B cell (primary cell): Measurements from ENCODE around the gene MEIKIN. TPM values are rescaled to one million over a fixed set of nuclear protein-coding genes. Genes with fewer than 3 reads are reported as not detected.

ENCODE experiments used
- ATAC-seq: fragments of 200-7000 bp; cut with Tn5 transposase; one replicate; pipeline ENCODE4 v1.10.0; 2021; ENCODE audit warnings: low read depth, mild to moderate bottlenecking, moderate number of reproducible peaks, moderate library complexity
- CTCF ChIA-PET: fragments of 350-600 bp; sonication (Branson Sonifier 250); formaldehyde crosslinking; loops from one replicate; lab custom pipeline; 2021; ENCODE audit warnings: antibody characterized with exemption, inconsistent platforms; lab: Charles Lee
- POLR2A ChIA-PET: fragments of 350-600 bp; sonication (Branson Sonifier 250); formaldehyde crosslinking; loops from one replicate; lab custom pipeline; 2021; ENCODE audit warnings: antibody characterized with exemption; lab: Charles Lee
- DNase-seq: peaks from one replicate; pipeline ENCODE4 v3.0.0; 2013
- H2AFZ ChIP-seq: 2 replicates; pipeline ENCODE4 v1.6.1; 2012; ENCODE audit warnings: mild to moderate bottlenecking, low read depth, low read length; ENCODE audit not compliant: insufficient read depth, poor library complexity, severe bottlenecking
- H3K27ac ChIP-seq, 2 donors: 1 replicate in 1 of 2; 2 replicates in 1 of 2; pipeline ENCODE4 v1.5.1; 2012 to 2013; ENCODE audit warnings: low read length in 2 of 2, mild to moderate bottlenecking in 2 of 2, moderate library complexity in 1 of 2
- H3K27me3 ChIP-seq, 4 experiments: fragments of 200-600 bp in 1 of 4; sonication (generic) in 1 of 4; replicated peaks in 1 of 4; 1 replicate in 2 of 4; 2 replicates in 2 of 4; pipeline versions ENCODE4 v1.6.1 to v1.7.0; 2013 to 2016; ENCODE audit warnings: low read length in 3 of 4, mild to moderate bottlenecking in 2 of 4, mixed read lengths in 1 of 4, moderate library complexity in 1 of 4; ENCODE audit not compliant: insufficient read depth in 4 of 4, control insufficient read depth in 3 of 4; ENCODE audit errors: control extremely low read depth in 1 of 4
- H3K36me3 ChIP-seq, 2 experiments: replicated peaks in 1 of 2; 1 replicate in 1 of 2; 2 replicates in 1 of 2; pipeline versions ENCODE4 v1.6.1 to v1.7.1; 2013; ENCODE audit warnings: low read length in 1 of 2; ENCODE audit not compliant: insufficient read depth in 2 of 2, control insufficient read depth in 1 of 2; ENCODE audit errors: control extremely low read depth in 1 of 2, extremely low read depth in 1 of 2
- H3K4me1 ChIP-seq, 2 donors: fragments of 200-600 bp in 1 of 2; sonication (generic) in 1 of 2; 1 replicate in 1 of 2; 2 replicates in 1 of 2; pipeline versions ENCODE4 v1.5.1 to v1.6.1; 2013 to 2017; ENCODE audit warnings: low read length in 2 of 2; ENCODE audit not compliant: control insufficient read depth in 2 of 2, insufficient read depth in 2 of 2
- H3K4me2 ChIP-seq: replicated peaks from 2 replicates; pipeline ENCODE3; 2012; ENCODE audit warnings: mild to moderate bottlenecking, low read depth, low read length; ENCODE audit not compliant: poor library complexity, severe bottlenecking
- H3K4me3 ChIP-seq, 5 experiments: fragments of 200-600 bp in 1 of 5; sonication (generic) in 1 of 5; 1 replicate in 3 of 5; 2 replicates in 2 of 5; pipeline versions ENCODE4 v1.5.1 to v1.7.0; 2011 to 2016; ENCODE audit warnings: low read length in 4 of 5, mild to moderate bottlenecking in 4 of 5, low read depth in 2 of 5, control low read depth in 1 of 5, moderate library complexity in 1 of 5; ENCODE audit not compliant: insufficient read depth in 1 of 5; ENCODE audit errors: control extremely low read depth in 1 of 5, extremely low read depth in 1 of 5
- H3K79me2 ChIP-seq: fragments of 200-600 bp; sonication (generic); one replicate; pipeline ENCODE4 v1.6.0; 2016; ENCODE audit warnings: low read length; ENCODE audit not compliant: control insufficient read depth, insufficient read depth
- H3K9ac ChIP-seq: fragments of 200-600 bp; sonication (generic); 2 replicates; pipeline ENCODE4 v1.6.1; 2017; ENCODE audit warnings: mild to moderate bottlenecking, low read length, moderate library complexity
- H3K9me3 ChIP-seq, 3 donors: one replicate each; pipeline versions ENCODE4 v1.6.1 to v1.7.1; 2013; ENCODE audit warnings: low read length in 2 of 3; ENCODE audit not compliant: control insufficient read depth in 2 of 3, insufficient read depth in 1 of 3; ENCODE audit errors: control extremely low read depth in 1 of 3
- H4K20me1 ChIP-seq: 2 replicates; pipeline ENCODE4 v1.6.0; 2012; ENCODE audit warnings: mild to moderate bottlenecking, low read length; ENCODE audit not compliant: insufficient read depth, control insufficient read depth, poor library complexity, severe bottlenecking
- H3K27ac Mint-ChIP-seq: one replicate; pipeline ENCODE4 v1.8.0; 2021; ENCODE audit warnings: mixed read lengths
- H3K27me3 Mint-ChIP-seq: one replicate; pipeline ENCODE4 v1.8.0; 2021; ENCODE audit warnings: mixed read lengths
- H3K4me1 Mint-ChIP-seq: one replicate; pipeline ENCODE4 v1.8.0; 2021; ENCODE audit warnings: mixed read lengths
- H3K4me3 Mint-ChIP-seq: one replicate; pipeline ENCODE4 v1.8.0; 2021; ENCODE audit warnings: mixed read lengths
- H3K9me3 Mint-ChIP-seq: one replicate; pipeline ENCODE4 v1.8.0; 2022; ENCODE audit warnings: mixed read lengths; ENCODE audit not compliant: insufficient read depth
- EZH2 ChIP-seq: IDR thresholded peaks from 2 replicates; pipeline ENCODE4 v1.6.1; 2012; ENCODE audit warnings: borderline replicate concordance, low read depth, mild to moderate bottlenecking, moderate library complexity, low read length; ENCODE audit not compliant: insufficient read depth, poor library complexity, severe bottlenecking
- WGBS: methylation state at CpG from one replicate; pipeline ENCODE4 v1.1.5; 2013; ENCODE audit warnings: missing lambda C conversion rate; ENCODE audit not compliant: insufficient coverage; 5-methylcytosine and 5-hydroxymethylcytosine counted together
- intact Hi-C: fragments of 100-400 bp; cut with micrococcal nuclease; formaldehyde crosslinking; loops from one replicate; pipeline ENCODE4 v1.10.0; 2022
- polyA plus RNA-seq: library from polyadenylated mRNA; depleted of rRNA; stranded (reverse); fragments of >200 nt; gene quantifications from 2 replicates; pipeline ENCODE4 v1.2.3, GENCODE V29; 2012
- total RNA-seq, 2 donors: library from RNA; stranded (reverse); fragments of 120-200 nt in 1 of 2; gene quantifications; 1 replicate in 1 of 2; 2 replicates in 1 of 2; pipeline versions ENCODE4 v1.2.3 to v1.2.4, GENCODE V29; 2013 to 2022
- TF ChIP-seq, protein P1 (sequence below): fragments of 200-600 bp; IDR thresholded peaks from one replicate; pipeline ENCODE4 v1.8.0; 2022; ENCODE audit warnings: antibody characterized with exemption, mild to moderate bottlenecking

The MEIKIN gene
- total and polyA plus RNA-seq, 2 donors (not counting 1 experiment from before 2014, with no cell fraction given), result not detected

DNA sequence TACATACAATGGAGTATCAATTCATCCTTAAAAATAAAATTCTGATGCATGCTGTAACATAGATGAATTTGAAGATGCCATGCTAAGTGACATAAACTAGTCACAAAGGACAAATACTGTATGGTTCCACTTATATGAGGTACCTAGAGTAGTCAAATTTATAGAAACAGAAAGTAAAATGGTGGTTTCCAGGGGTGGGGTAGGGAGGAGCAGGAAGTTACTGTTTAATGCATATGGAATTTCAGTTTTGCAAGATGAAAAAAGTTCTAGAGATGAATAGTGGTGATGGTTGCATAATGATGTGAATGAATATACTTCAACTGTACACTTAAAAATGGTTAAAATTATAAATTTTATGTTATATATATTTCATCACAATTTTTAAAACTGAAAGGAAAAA is 91.3 kb downstream of the MEIKIN start:
- Histone ChIP-seq H2AFZ (peak overlapping the region; percentile 60), H3K4me1 (peaks cover 0 to 12% of the 10 kb centered on the region in 2 donors), H3K4me3 (no peak overlapping the region), H3K9me3 (peaks cover under 1 to 4% (median 2%) of the 10 kb centered on the region in 3 donors), H3K36me3 (no peaks in the 10 kb centered on the region), H3K4me2 (peak overlapping the region; percentile 5), H3K27me3 (no peaks in the 10 kb centered on the region), H3K79me2 (no peaks in the 10 kb centered on the region), H3K9ac (no peak overlapping the region), H3K27ac (no peak overlapping the region), H4K20me1 (no peaks in the 10 kb centered on the region)
- Mint-ChIP-seq H3K4me3 (peak overlapping the region; percentile 8), H3K9me3 (peaks cover 2% of the 10 kb centered on the region), H3K27ac (no peak overlapping the region), H3K27me3 (no peaks in the 10 kb centered on the region), H3K4me1 (peaks cover 15% of the 10 kb centered on the region)
- TF ChIP-seq EZH2, result no peak
- TF ChIP-seq, protein P1, sequence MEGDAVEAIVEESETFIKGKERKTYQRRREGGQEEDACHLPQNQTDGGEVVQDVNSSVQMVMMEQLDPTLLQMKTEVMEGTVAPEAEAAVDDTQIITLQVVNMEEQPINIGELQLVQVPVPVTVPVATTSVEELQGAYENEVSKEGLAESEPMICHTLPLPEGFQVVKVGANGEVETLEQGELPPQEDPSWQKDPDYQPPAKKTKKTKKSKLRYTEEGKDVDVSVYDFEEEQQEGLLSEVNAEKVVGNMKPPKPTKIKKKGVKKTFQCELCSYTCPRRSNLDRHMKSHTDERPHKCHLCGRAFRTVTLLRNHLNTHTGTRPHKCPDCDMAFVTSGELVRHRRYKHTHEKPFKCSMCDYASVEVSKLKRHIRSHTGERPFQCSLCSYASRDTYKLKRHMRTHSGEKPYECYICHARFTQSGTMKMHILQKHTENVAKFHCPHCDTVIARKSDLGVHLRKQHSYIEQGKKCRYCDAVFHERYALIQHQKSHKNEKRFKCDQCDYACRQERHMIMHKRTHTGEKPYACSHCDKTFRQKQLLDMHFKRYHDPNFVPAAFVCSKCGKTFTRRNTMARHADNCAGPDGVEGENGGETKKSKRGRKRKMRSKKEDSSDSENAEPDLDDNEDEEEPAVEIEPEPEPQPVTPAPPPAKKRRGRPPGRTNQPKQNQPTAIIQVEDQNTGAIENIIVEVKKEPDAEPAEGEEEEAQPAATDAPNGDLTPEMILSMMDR, result no peak
- CTCF ChIA-PET, result no interaction called here
- DNase-seq, result peak; percentile 33
- intact Hi-C loops, result no loop called here
- POLR2A ChIA-PET, result no interaction called here
- peak; percentile 28 for ATAC-seq

DNA sequence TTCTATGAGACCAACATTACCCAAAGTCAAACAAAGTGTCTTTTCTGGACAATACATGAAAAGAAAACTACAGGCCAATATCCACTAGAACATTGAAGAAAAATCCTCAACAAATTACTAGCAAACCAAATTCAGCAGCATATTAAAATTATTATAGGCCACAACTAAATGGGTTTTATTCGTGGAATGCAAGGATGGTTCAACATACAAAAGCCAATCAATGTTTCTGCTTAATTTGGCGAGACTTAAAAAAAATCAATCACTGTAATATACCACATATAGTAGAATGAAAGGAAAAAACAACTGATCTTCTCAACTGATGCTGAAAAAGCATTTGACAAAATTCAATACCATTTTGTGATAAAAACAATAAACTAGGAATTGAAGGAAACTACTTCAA is 96.8 kb downstream of the MEIKIN start:
- Histone ChIP-seq H3K4me3 (no peak overlapping the region), H3K4me1 (peaks cover 0 to 2% of the 10 kb centered on the region in 2 donors), H3K27ac (no peak overlapping the region), H3K9ac (no peak overlapping the region), H3K27me3 (no peaks in the 10 kb centered on the region), H3K4me2 (no peak overlapping the region), H3K9me3 (peaks cover 4 to 20% (median 14%) of the 10 kb centered on the region in 3 donors), H4K20me1 (no peaks in the 10 kb centered on the region), H3K36me3 (no peaks in the 10 kb centered on the region), H3K79me2 (no peaks in the 10 kb centered on the region), H2AFZ (no peak overlapping the region)
- CTCF ChIA-PET, result no interaction called here
- intact Hi-C loops, result no loop called here
- Mint-ChIP-seq H3K27ac (no peak overlapping the region), H3K4me3 (no peak overlapping the region), H3K4me1 (peaks cover 4% of the 10 kb centered on the region), H3K9me3 (peaks cover 20% of the 10 kb centered on the region), H3K27me3 (peaks cover 3% of the 10 kb centered on the region)
- no peak for TF ChIP-seq EZH2
- TF ChIP-seq, protein P1, result no peak
- POLR2A ChIA-PET, result no interaction called here
- ATAC-seq (no peak), DNase-seq (no peak)
- no CpG with 5 or more reads among the region's 2 CpGs for WGBS
